Hepatocyte (in vitro differentiated cells): Measurements from ENCODE around the gene GC.

Source experiments
- CTCF ChIP-seq: fragments of 200-600 bp; sonication (generic); IDR thresholded peaks from 2 replicates; pipeline ENCODE4 v1.5.1; 2016; ENCODE audit warnings: antibody characterized with exemption, mild to moderate bottlenecking; ENCODE audit not compliant: poor library complexity
- EZH2 ChIP-seq: fragments of 200-600 bp; sonication (generic); IDR thresholded peaks from 2 replicates; pipeline ENCODE4 v1.6.1; 2016; ENCODE audit warnings: antibody characterized with exemption, mild to moderate bottlenecking, borderline replicate concordance

DNA sequence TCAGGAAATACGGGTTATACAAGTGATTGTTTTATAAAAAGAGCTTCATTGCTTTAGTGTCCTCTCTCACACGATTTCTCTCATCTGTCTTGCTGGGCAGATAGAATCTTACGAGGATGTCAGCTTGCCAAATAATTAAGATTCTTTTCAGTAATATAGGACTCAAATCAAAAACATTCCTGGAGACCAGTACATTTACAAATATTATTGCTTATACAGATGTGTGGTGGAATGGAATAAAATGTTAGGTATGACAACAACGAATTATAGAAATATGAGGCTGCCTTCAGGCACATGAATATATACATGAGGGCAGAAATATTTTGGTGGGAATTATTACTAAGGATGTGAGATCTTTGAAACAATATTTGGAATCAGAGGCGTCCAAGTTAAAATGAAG is 88.9 kb downstream of the GC start:
- no peak for TF ChIP-seq CTCF
- TF ChIP-seq EZH2 = no peak
